ENCODE data around the gene CORO7. TPM values are rescaled to one million over a fixed set of nuclear protein-coding genes. Genes with fewer than 3 reads are reported as not detected.

CORO7 gene
- polyA plus RNA-seq, 2 of the 4 experiments (the other 2 are of a cell fraction), result 6.0 to 11.9 TPM

DNA sequence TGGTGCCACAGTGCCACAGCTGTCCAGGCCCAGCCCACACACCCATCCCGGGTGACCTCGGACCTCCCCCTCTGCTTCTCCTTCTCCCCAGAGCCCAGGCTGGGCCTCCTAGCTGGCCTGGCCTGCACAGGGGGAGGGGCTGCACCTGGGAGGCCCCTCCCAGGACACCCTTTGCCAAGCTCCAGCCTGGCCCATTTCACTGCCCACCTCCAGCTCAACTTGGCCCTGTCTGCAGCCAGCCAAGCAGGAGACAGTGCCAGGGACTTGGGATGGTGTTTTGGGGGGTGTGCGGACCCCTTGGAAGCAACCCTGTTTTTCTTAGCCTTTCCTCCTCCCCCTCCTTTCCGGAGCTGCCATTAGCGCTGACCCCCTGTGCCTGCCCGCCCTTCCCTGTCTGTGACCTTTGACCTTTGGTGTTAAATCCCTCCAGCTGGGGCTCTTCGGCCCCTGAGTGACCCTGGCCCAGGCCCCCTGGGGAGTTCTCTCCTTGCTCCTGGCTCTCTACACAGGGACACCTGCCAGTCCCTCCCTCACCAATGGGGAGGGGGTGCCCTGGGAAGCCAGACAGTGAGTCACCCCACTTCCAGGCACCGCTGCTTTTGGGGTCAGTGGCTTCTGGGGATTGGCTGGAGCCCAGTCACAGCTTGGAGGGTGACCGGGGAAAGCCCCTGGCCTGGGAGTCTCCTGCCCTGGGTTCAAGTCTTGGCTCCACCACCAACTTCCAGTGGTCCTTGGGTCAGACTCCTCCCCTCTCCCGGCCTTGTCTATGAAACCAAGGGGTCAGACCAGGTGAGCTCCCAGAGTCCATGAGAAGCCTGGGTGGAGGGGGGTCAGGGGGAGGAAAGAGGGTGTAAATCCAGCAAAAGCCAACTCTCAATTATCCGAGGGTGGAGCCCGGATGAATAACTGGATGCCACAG, 98.6 kb downstream of the CORO7 start:
- ChIA-PET POLR2A (interaction anchor here (0.5 to 2.7 kb wide), 6 partner anchors 8 to 46 kb away, joined by 3 to 15 read pairs (median 6); partner anchors contain the start of gene TFAP4), CTCF (interaction anchor here (0.8 to 20.1 kb wide), 13 partner anchors 8 to 335 kb away, joined by 3 to 423 read pairs (median 4); partner anchors contain the start of gene TFAP4)
- ATAC-seq (peak; percentile 11 to 57; a peak in 4 of 6 replicates), DNase-seq (ENCODE audit: low read depth in 1 of 2, low spot score in 1 of 2) (peak in 1 of 2 experiments; percentile 82), FAIRE-seq (no peak)
- Histone ChIP-seq H3K4me3 (peak overlapping the region; percentile 87), H3K27ac (peak overlapping the region; percentile 96), H3K9me3 (no peaks in the 10 kb centered on the region), H3K4me2 (peak overlapping the region; percentile 93), H3K4me1 (peaks cover 75% of the 10 kb centered on the region)
- TF ChIP-seq, protein P1, sequence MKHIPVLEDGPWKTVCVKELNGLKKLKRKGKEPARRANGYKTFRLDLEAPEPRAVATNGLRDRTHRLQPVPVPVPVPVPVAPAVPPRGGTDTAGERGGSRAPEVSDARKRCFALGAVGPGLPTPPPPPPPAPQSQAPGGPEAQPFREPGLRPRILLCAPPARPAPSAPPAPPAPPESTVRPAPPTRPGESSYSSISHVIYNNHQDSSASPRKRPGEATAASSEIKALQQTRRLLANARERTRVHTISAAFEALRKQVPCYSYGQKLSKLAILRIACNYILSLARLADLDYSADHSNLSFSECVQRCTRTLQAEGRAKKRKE (CRISPR knock-in tag; IDR thresholded peaks at IDR 0.05; ENCODE audit: low read depth), result no peak
- TF ChIP-seq FOSL2 (IDR thresholded peaks at IDR 0.05) (no peak), FOSL2 (CRISPR knock-in tag; IDR thresholded peaks at IDR 0.05) (peak; percentile 38; the same call in 1 of the 2 replicates), PHF8 (IDR thresholded peaks at IDR 0.05; ENCODE audit: borderline replicate concordance, low read depth) (no peak), GATA3 (IDR thresholded peaks at IDR 0.05; ENCODE audit: borderline replicate concordance) (0 out of 2 replicates have a peak, but pooled peaks have one; percentile 34), CHD2 (IDR thresholded peaks at IDR 0.05; ENCODE audit: low read length, partially characterized antibody) (no peak)
- TF ChIP-seq, protein P2, sequence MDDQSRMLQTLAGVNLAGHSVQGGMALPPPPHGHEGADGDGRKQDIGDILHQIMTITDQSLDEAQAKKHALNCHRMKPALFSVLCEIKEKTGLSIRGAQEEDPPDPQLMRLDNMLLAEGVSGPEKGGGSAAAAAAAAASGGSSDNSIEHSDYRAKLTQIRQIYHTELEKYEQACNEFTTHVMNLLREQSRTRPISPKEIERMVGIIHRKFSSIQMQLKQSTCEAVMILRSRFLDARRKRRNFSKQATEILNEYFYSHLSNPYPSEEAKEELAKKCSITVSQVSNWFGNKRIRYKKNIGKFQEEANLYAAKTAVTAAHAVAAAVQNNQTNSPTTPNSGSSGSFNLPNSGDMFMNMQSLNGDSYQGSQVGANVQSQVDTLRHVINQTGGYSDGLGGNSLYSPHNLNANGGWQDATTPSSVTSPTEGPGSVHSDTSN (IDR thresholded peaks at IDR 0.05), result peak; percentile 14; the same call in 1 of the 2 replicates
- 15% methylated on average over 12 of the region's 12 CpGs for WGBS (ENCODE audit: missing lambda C conversion rate)

DNA sequence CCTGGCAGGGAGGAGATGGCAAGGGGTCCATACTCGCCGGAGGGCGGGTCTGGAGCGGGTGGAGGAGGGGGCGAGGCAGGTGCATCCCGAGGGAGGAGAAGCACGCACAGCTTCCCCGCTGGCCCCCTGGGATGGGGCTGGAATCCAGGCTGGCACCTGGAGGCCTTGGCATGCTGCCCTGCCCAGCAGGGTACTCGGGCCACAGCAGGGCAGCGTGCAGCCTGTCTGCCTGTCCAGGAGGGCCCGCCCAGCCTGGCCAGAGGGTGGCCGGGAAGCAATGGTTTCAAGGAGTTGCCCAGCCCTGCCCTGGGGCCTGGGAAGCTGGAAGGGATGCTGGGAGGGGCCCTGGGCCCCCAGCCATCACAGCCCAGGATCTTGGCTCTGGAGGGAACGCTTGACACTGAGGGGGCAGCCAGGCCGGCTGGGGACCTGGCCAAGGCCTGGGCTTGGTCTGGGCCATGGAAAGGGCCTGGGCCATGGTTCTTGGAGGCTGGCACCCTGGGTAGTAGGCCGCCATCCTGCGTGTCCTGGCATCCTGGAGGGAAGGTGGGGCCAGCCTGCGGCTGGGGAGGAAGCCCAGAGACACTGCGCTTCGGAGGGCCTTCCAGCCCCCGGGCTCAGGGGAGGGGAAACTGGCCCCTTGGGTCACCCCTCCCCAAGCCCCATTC, 99.4 kb downstream of the CORO7 start:
- ChIA-PET CTCF (interaction anchor here (0.8 to 20.1 kb wide), 10 partner anchors 9 to 334 kb away, joined by 3 to 423 read pairs (median 10); partner anchors contain the start of gene TFAP4), POLR2A (interaction anchor here (0.5 to 2.7 kb wide), 7 partner anchors 9 to 45 kb away, joined by 3 to 15 read pairs (median 3); partner anchors contain the start of gene TFAP4)
- Histone ChIP-seq H3K4me3 (peak overlapping the region; percentile 87), H3K4me1 (peaks cover 67% of the 10 kb centered on the region), H3K4me2 (peak overlapping the region; percentile 93), H3K27ac (peak overlapping the region; percentile 96), H3K9me3 (no peaks in the 10 kb centered on the region)
- ATAC-seq, result peak; percentile 35 to 69
- FAIRE-seq, result no peak
- TF ChIP-seq, protein P2 (IDR thresholded peaks at IDR 0.05), result 0 out of 2 replicates have a peak, but pooled peaks have one; percentile 24
- TF ChIP-seq, protein P3, sequence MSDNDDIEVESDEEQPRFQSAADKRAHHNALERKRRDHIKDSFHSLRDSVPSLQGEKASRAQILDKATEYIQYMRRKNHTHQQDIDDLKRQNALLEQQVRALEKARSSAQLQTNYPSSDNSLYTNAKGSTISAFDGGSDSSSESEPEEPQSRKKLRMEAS (IDR thresholded peaks at IDR 0.05), result peak; percentile 81
- TF ChIP-seq, protein P4, sequence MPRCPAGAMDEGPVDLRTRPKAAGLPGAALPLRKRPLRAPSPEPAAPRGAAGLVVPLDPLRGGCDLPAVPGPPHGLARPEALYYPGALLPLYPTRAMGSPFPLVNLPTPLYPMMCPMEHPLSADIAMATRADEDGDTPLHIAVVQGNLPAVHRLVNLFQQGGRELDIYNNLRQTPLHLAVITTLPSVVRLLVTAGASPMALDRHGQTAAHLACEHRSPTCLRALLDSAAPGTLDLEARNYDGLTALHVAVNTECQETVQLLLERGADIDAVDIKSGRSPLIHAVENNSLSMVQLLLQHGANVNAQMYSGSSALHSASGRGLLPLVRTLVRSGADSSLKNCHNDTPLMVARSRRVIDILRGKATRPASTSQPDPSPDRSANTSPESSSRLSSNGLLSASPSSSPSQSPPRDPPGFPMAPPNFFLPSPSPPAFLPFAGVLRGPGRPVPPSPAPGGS (IDR thresholded peaks at IDR 0.05), result peak; percentile 21; the same call in 1 of the 3 replicates
- no peak for TF ChIP-seq SMC3 (IDR thresholded peaks at IDR 0.05)
- peak in 1 of 2 experiments; percentile 81 for DNase-seq (ENCODE audit: low read depth in 1 of 2, low spot score in 1 of 2)
- 0% methylated on average over 13 of the region's 20 CpGs for WGBS (ENCODE audit: missing lambda C conversion rate)

DNA sequence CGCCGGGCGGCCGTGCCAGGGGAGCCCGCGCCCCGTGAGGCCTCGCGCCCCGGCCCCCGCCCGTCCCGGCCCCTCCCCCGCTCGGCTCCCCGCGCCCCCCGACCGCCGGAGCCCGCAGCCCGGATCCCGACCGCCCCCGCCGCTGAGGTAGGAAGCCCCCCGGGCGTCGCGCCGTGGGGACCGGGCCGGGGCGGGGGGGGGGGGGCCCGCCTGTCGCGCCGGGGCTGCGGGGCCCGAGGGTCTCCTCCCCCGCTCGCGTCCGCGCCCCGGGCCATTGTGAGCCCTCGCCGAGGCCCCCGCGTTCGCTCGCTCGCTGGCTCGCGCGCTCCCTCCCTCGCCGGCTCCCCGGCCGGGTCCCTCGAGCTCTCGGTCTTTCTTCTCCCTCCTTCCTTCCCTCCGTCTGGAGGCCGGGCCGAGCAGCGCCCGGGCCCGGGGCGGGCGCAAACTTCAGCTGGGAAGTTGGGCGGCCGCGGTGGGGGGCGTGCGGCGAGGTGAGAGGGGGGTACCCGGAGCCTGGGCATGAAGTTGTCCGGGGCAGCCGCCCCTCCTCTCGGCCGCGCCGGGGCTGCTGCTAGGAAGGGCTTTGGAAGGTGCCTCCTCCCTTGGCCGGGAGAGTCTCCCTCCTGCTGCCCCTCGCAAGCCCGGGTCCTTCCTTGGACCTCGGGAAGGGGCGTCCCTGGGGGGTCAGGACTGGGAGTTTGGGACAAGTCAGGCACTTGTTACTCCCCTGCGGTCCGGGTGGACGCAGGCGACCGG, 100.1 kb downstream of the CORO7 start:
- Histone ChIP-seq H3K4me2 (peak overlapping the region; percentile 93), H3K27ac (peak overlapping the region; percentile 96), H3K4me3 (peak overlapping the region; percentile 87), H3K4me1 (peaks cover 60% of the 10 kb centered on the region), H3K9me3 (no peaks in the 10 kb centered on the region)
- no peak for TF ChIP-seq FOSB (CRISPR knock-in tag; IDR thresholded peaks at IDR 0.05)
- TF ChIP-seq, protein P5, sequence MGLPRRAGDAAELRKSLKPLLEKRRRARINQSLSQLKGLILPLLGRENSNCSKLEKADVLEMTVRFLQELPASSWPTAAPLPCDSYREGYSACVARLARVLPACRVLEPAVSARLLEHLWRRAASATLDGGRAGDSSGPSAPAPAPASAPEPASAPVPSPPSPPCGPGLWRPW (IDR thresholded peaks at IDR 0.05), result no peak
- TF ChIP-seq PHF8 (IDR thresholded peaks at IDR 0.05; ENCODE audit: borderline replicate concordance, low read depth), result 0 out of 2 replicates have a peak, but pooled peaks have one; percentile 8
- TF ChIP-seq POLR2A (IDR thresholded peaks at IDR 0.05; ENCODE audit: low read length), result no peak
- TF ChIP-seq KDM5A (IDR thresholded peaks at IDR 0.05), result no peak
- TF ChIP-seq, protein P6, sequence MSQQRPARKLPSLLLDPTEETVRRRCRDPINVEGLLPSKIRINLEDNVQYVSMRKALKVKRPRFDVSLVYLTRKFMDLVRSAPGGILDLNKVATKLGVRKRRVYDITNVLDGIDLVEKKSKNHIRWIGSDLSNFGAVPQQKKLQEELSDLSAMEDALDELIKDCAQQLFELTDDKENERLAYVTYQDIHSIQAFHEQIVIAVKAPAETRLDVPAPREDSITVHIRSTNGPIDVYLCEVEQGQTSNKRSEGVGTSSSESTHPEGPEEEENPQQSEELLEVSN (IDR thresholded peaks at IDR 0.05; ENCODE audit: borderline replicate concordance, low read depth), result no peak
- ChIA-PET CTCF (interaction anchor here (1.2 to 20.1 kb wide), 7 partner anchors 8 to 87 kb away, joined by 4 to 423 read pairs (median 18); partner anchors contain the start of gene TFAP4), POLR2A (interaction anchor here (0.6 to 2.7 kb wide), 11 partner anchors 8 to 303 kb away, joined by 3 to 15 read pairs (median 5); partner anchors contain the start of gene TFAP4)
- WGBS (ENCODE audit: missing lambda C conversion rate), result 0% methylated on average over 17 of the region's 93 CpGs
- peak; percentile 3 to 15; a peak in 5 of 6 replicates for ATAC-seq
- FAIRE-seq, result no peak
- DNase-seq (ENCODE audit: low read depth in 1 of 2, low spot score in 1 of 2), result no peak

All from A549 (cell line).